Panc1 (cell line): ENCODE data around the gene CHST8. TPM values are rescaled to one million over a fixed set of nuclear protein-coding genes. Genes with fewer than 3 reads are reported as not detected.

Experiments
- ATAC-seq: fragments of 200-7000 bp; cut with Tn5 transposase; 2 replicates; pipeline ENCODE4 v1.9.1; 2020; ENCODE audit warnings: mild to moderate bottlenecking, moderate library complexity
- BruUV-seq: library from RNA; stranded (reverse); fragments of 400-500 nt; replicated peaks from 2 replicates; lab custom pipeline; 2021; lab: Mats Ljungman, UMichigan
- CTCF ChIA-PET: fragments of 300-600 bp; sonication (Branson Sonifier 250); formaldehyde crosslinking; loops from one replicate; lab custom pipeline; 2022; ENCODE audit warnings: antibody characterized with exemption; lab: Charles Lee
- POLR2A ChIA-PET: fragments of 300-600 bp; sonication (Branson Sonifier 250); formaldehyde crosslinking; loops from one replicate; lab custom pipeline; 2022; ENCODE audit warnings: antibody characterized with exemption; lab: Charles Lee
- DNase-seq: peaks from one replicate; pipeline ENCODE4 v3.0.0-alpha.2; 2010; ENCODE audit warnings: low read depth, low spot score
- H3K27ac ChIP-seq: 2 replicates; pipeline ENCODE4 v1.5.1; 2011; ENCODE audit warnings: mild to moderate bottlenecking, low read length, inconsistent platforms
- H3K27me3 ChIP-seq: fragments of 200-500 bp; sonication (Bioruptor generic); 2 replicates; pipeline ENCODE4 v1.6.0; 2014; ENCODE audit warnings: low read length, inconsistent platforms; ENCODE audit not compliant: control insufficient read depth, insufficient read depth
- H3K36me3 ChIP-seq: fragments of 200-500 bp; sonication (Bioruptor generic); 2 replicates; pipeline ENCODE4 v1.5.1; 2014; ENCODE audit warnings: inconsistent platforms, mild to moderate bottlenecking, low read length, moderate library complexity; ENCODE audit not compliant: control insufficient read depth, insufficient read depth
- H3K4me1 ChIP-seq: 2 replicates; pipeline ENCODE4 v1.5.1; 2011; ENCODE audit warnings: inconsistent platforms, mild to moderate bottlenecking, low read length, moderate library complexity; ENCODE audit not compliant: control insufficient read depth, insufficient read depth
- H3K4me3 ChIP-seq, 2 experiments: 2 replicates each; pipeline ENCODE4 v1.5.1; 2011 to 2012; ENCODE audit warnings: low read depth in 2 of 2, low read length in 2 of 2, mild to moderate bottlenecking in 2 of 2, inconsistent platforms in 1 of 2, moderate library complexity in 1 of 2
- H3K9me3 ChIP-seq: fragments of 200-500 bp; sonication (Bioruptor generic); 2 replicates; pipeline ENCODE4 v1.5.1; 2014; ENCODE audit warnings: low read depth, mild to moderate bottlenecking, inconsistent platforms, low read length, moderate library complexity; ENCODE audit not compliant: control insufficient read depth, insufficient read depth
- POLR2AphosphoS5 ChIP-seq: IDR thresholded peaks from 2 replicates; pipeline ENCODE4 v1.6.1; 2012; ENCODE audit warnings: mild to moderate bottlenecking, low read depth, low read length, moderate library complexity
- SIN3A ChIP-seq: IDR thresholded peaks from 2 replicates; pipeline ENCODE4 v1.6.1; 2012; ENCODE audit warnings: low read depth, mild to moderate bottlenecking, low read length, moderate library complexity, borderline replicate concordance; ENCODE audit not compliant: insufficient read depth
- TCF7L2 ChIP-seq: IDR thresholded peaks from 2 replicates; pipeline ENCODE4 v1.6.1; 2011; ENCODE audit warnings: mild to moderate bottlenecking, low read depth, low read length, inconsistent platforms
- in situ Hi-C: cut with HindIII; loops from 2 replicates; pipeline ENCODE4 v1.10.0; 2016; ENCODE audit warnings: low sequenced_read_pairs, low pct_unique_long_range_greater_than_20kb
- intact Hi-C: fragments of 100-400 bp; cut with micrococcal nuclease; formaldehyde crosslinking; loops from one replicate; pipeline ENCODE4 v1.10.0; 2022; ENCODE audit not compliant: unreplicated experiment
- total RNA-seq: library from RNA; stranded (reverse); gene quantifications from one replicate; pipeline ENCODE4 v1.2.1, GENCODE V29; 2021; ENCODE audit not compliant: unreplicated experiment
- TF ChIP-seq, protein P1 (sequence below), 2 experiments: IDR thresholded peaks; 2 replicates each; pipeline ENCODE4 v1.6.1; 2011 to 2012; ENCODE audit warnings: low read depth in 2 of 2, control low read depth in 1 of 2, low read length in 1 of 2, mild to moderate bottlenecking in 1 of 2, moderate library complexity in 1 of 2; ENCODE audit not compliant: insufficient read depth in 1 of 2
- TF ChIP-seq, protein P2 (sequence below): fragments of 450-650 bp; IDR thresholded peaks from 2 replicates; pipeline ENCODE4 v1.5.1; 2017; ENCODE audit warnings: mild to moderate bottlenecking

The CHST8 gene
- total RNA-seq, 1 experiment from 2014 or later, result 0.28 TPM

DNA sequence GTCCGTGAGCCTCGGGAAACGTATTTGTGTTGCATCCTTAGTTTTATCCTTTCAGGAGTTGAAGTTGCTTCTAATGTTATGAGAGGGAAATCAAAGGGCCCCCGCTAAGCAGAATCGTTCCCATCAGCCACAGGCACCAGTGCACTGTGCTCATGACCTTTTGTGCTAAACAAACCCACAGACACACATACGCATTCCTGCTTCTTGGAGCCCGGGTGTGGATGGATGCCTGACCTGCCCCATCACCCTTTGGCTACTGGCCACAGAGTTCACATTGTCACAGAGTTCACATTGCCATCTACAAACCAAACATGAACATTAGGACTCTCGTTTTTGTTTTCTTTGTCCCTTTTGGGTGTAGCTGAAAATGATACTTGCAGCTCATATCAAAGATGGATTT, 47.2 kb downstream of the CHST8 start:
- Histone ChIP-seq H3K27ac (no peak overlapping the region), H3K9me3 (no peaks in the 10 kb centered on the region), H3K27me3 (peaks cover 33% of the 10 kb centered on the region), H3K36me3 (no peaks in the 10 kb centered on the region), H3K4me3 (no peak overlapping the region), H3K4me1 (no peaks in the 10 kb centered on the region)
- DNase-seq (no peak), ATAC-seq (no peak)
- ChIA-PET POLR2A (no interaction called here), CTCF (interaction anchor here (0.6 kb wide), 1 partner anchor 69 kb away, joined by 3 read pairs; no protein-coding TSS in a partner anchor)
- in situ Hi-C loops (no loop called here), intact Hi-C loops (no loop called here)
- BruUV-seq, result no TSS peak
- TF ChIP-seq, protein P1, sequence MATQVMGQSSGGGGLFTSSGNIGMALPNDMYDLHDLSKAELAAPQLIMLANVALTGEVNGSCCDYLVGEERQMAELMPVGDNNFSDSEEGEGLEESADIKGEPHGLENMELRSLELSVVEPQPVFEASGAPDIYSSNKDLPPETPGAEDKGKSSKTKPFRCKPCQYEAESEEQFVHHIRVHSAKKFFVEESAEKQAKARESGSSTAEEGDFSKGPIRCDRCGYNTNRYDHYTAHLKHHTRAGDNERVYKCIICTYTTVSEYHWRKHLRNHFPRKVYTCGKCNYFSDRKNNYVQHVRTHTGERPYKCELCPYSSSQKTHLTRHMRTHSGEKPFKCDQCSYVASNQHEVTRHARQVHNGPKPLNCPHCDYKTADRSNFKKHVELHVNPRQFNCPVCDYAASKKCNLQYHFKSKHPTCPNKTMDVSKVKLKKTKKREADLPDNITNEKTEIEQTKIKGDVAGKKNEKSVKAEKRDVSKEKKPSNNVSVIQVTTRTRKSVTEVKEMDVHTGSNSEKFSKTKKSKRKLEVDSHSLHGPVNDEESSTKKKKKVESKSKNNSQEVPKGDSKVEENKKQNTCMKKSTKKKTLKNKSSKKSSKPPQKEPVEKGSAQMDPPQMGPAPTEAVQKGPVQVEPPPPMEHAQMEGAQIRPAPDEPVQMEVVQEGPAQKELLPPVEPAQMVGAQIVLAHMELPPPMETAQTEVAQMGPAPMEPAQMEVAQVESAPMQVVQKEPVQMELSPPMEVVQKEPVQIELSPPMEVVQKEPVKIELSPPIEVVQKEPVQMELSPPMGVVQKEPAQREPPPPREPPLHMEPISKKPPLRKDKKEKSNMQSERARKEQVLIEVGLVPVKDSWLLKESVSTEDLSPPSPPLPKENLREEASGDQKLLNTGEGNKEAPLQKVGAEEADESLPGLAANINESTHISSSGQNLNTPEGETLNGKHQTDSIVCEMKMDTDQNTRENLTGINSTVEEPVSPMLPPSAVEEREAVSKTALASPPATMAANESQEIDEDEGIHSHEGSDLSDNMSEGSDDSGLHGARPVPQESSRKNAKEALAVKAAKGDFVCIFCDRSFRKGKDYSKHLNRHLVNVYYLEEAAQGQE (IDR thresholded peaks at IDR 0.05; ENCODE audit: insufficient read depth in 1 of 2, low read depth in 2 of 2, low read length in 1 of 2), result no peak
- TF ChIP-seq, protein P2, sequence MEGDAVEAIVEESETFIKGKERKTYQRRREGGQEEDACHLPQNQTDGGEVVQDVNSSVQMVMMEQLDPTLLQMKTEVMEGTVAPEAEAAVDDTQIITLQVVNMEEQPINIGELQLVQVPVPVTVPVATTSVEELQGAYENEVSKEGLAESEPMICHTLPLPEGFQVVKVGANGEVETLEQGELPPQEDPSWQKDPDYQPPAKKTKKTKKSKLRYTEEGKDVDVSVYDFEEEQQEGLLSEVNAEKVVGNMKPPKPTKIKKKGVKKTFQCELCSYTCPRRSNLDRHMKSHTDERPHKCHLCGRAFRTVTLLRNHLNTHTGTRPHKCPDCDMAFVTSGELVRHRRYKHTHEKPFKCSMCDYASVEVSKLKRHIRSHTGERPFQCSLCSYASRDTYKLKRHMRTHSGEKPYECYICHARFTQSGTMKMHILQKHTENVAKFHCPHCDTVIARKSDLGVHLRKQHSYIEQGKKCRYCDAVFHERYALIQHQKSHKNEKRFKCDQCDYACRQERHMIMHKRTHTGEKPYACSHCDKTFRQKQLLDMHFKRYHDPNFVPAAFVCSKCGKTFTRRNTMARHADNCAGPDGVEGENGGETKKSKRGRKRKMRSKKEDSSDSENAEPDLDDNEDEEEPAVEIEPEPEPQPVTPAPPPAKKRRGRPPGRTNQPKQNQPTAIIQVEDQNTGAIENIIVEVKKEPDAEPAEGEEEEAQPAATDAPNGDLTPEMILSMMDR, result no peak
- TF ChIP-seq SIN3A, result no peak
- TF ChIP-seq TCF7L2, result no peak
- no peak for TF ChIP-seq POLR2AphosphoS5

DNA sequence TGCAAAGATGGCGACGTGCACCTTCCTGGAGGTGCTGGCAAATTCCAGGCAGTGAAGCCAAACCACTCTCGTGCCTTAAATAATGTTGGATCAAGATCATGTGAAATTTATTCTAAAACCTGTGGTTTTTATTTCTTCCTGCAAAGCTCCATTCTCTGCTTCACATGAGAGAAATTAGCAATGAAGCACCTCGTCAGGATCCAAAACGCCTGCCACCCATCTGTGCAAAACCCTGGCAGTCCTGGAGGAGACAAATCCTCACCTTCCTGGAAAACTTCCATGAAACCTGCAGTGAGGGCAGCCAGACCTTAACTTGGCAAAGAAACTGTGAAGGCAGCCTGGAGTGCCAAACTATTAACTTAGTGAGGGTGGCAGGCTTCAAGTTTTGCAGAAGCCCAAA, 47.6 kb downstream of the CHST8 start:
- no peaks in the 10 kb centered on the region for H3K9me3 ChIP-seq
- CTCF ChIA-PET, result interaction anchor here (0.6 to 0.7 kb wide), 2 partner anchors 68 to 101 kb away, joined by 3 read pairs; no protein-coding TSS in a partner anchor
- POLR2A ChIA-PET, result interaction anchor here (0.6 kb wide), 1 partner anchor 352 kb away, joined by 3 read pairs; no protein-coding TSS in a partner anchor
- intact Hi-C loops (no loop called here), in situ Hi-C loops (no loop called here)
- no peak overlapping the region for H3K4me3 ChIP-seq
- H3K36me3 ChIP-seq, result no peaks in the 10 kb centered on the region
- ATAC-seq (no peak), DNase-seq (no peak)
- H3K27ac ChIP-seq, result no peak overlapping the region
- TF ChIP-seq SIN3A (no peak), TCF7L2 (no peak), POLR2AphosphoS5 (no peak)
- TF ChIP-seq, protein P1 (IDR thresholded peaks at IDR 0.05; ENCODE audit: insufficient read depth in 1 of 2, low read depth in 2 of 2, low read length in 1 of 2), result no peak
- TF ChIP-seq, protein P2, result no peak
- no peaks in the 10 kb centered on the region for H3K4me1 ChIP-seq
- no TSS peak for BruUV-seq
- peaks cover 33% of the 10 kb centered on the region for H3K27me3 ChIP-seq
